Endothelial cell of coronary artery (primary cell): ENCODE data around the gene MFAP3. TPM values are rescaled to one million over a fixed set of nuclear protein-coding genes. Genes with fewer than 3 reads are reported as not detected.

Experiments used
- total RNA-seq: library from RNA; depleted of rRNA; stranded (reverse); fragments of >200 nt; gene quantifications from 2 replicates; pipeline ENCODE4 v1.2.3, GENCODE V29; 2014

The MFAP3 gene
- total RNA-seq, result 76.8 and 105 TPM in 2 replicates

DNA sequence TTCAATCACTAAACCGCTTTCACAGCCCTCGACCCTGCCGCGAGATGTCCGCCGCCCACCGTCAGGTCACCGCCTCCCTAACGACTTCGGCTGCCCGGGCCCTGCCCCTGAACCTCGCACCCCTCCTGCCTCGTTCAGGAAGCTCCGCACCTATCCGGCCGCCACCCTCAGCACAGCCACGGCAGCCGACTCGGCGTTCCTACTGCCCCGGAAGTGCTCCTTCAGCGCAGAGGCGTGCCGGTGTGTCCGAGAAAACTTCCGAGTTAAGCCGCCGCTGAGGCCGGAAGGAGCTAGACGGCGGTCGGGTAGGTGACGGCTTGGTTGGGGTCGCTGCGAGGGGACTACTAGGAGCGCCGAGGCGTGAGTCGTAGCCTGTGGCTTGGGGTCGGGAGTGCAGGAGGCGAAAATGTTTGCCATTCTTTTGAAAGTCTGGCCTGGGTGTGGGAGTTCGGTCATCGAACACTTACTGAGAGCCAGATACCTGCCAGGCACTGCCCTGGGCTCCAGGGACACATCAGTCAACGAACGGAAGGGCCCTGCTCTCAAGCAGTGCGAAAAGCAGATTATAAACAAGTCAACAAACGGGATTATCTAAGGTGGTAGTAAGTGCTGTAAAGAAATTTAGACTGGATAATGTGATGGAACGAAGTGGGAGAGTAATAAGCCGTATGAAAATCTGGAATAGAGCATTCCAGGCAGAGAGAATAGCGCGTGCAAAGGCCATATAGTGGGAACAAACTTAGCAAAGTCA is at the start of gene MFAP3, which contains the start of gene FAM114A2:
MFAP3 (plus strand) TSS at position 261 of the 751 bp plus-strand sequence. CDS start 10,756 bp downstream, outside the sequence.
FAM114A2 (minus strand) TSS at position 204 of the 751 bp plus-strand sequence. CDS start 3,957 bp downstream, outside the sequence.

Other genes starting within 250 kb of the MFAP3 start
- 21.5 and 34.5 TPM in 2 replicates for gene FAM114A2, start 57 bp upstream of the MFAP3 start, total RNA-seq
- gene GALNT10, start 151.8 kb downstream of the MFAP3 start, total RNA-seq, result 45.8 and 57.8 TPM in 2 replicates